Upper lobe of left lung (tissue), 4 donors: Measurements from ENCODE around the gene CLEC17A.
"Not testable (repeated sequence)": the region's sequence is repeated elsewhere in the genome, so short reads cannot be mapped to it uniquely, and the experiment has no call there.

Experiments used
- CTCF ChIP-seq, 6 experiments: fragments of 450-650 bp in 4 of 6; fragments of 200-600 bp in 2 of 6; sonication (generic) in 2 of 6; IDR thresholded peaks; one replicate each; pipeline ENCODE4 v1.5.1; 2016 to 2019; ENCODE audit warnings: antibody characterized with exemption in 6 of 6
- POLR2AphosphoS5 ChIP-seq, 2 donors: sonication (generic); formaldehyde crosslinking; IDR thresholded peaks; one replicate each; pipeline ENCODE4 v1.5.1; 2017; ENCODE audit warnings: antibody characterized with exemption in 2 of 2

- not testable (repeated sequence) for TF ChIP-seq CTCF, POLR2AphosphoS5 (IDR thresholded peaks at IDR 0.05)
Measured at GRCh38 chr19:14624491-14624890, 41.6 kb downstream of the CLEC17A start.
